NCI-H460 (cell line): ENCODE measurements around the gene ARMC12. TPM values are rescaled to one million over a fixed set of nuclear protein-coding genes. Genes with fewer than 3 reads are reported as not detected.
A peak's percentile ranks its signal among the peaks of the same experiment; 100 is the strongest.
"Not testable (repeated sequence)": the region's sequence is repeated elsewhere in the genome, so short reads cannot be mapped to it uniquely, and the experiment has no call there.

Experiments
- DNase-seq: peaks from one replicate; pipeline ENCODE4 v3.0.0-alpha.2; 2016; ENCODE audit warnings: low read depth; ENCODE audit errors: extremely low read depth
- total RNA-seq: library from RNA; depleted of rRNA; stranded (reverse); fragments of >200 nt; shearing (Covaris generic); gene quantifications from 2 replicates; pipeline ENCODE4 v1.2.3, GENCODE V29; 2014

ARMC12 gene
- total RNA-seq, 1 experiment from 2014 or later: 0.50 TPM

DNA sequence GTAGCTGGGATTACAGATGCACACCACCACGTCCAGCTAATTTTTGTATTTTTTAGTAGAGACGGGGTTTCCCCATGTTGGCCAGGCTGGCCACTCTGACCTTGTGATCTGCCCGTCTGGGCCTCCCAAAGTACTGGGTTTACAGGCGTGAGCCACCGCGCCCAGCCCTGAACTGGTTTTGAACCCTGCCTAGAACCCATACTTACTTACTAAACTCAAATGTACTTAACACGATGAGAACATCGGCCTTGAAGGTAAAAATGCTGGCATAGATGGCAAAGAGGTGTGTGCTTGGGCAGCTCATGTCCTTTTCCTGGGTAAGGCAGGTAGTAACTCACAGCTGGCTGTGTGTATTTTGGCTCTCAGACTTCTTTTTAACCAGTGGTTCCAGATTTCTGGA, 3.2 kb upstream of the ARMC12 start:
- DNase-seq: no peak

GRCh38 chr6:35734319-35734718, 2.5 kb upstream of the ARMC12 start:
- DNase-seq: not testable (repeated sequence)

GRCh38 chr6:35735452-35735851, 1.4 kb upstream of the ARMC12 start:
- no peak for DNase-seq

DNA sequence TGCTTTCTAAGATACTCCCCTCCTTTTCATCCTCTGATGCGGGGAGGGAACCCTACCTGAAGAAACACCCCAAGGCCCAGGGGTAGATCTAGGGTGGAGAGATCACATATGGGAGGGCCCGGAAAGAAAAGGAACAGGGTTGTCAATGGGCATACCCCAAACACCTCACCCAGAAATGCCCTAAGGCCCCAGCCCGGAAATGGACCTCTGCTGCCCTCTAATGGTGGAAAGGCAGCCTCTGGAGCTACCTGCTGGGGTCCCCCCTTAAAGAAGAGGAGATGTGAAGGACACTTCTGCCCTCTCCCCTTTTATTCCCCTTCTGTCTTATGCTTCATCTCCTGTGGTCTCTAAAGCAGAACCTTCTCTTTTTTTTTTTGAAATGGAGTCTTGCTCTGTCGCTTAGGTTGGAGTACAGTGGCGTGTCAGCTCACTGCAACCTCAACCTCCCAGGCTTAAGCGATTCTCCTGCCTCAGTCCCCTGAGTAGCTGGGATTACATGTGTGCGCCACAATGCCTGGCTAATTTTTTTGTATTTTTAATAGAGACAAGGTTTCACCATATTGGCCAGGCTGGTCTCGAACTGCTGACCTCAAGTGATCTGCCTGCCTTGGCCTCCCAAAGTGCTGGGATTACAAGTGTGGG, 458 bp upstream of the ARMC12 start:
- DNase-seq: peak; percentile 43

- peak; percentile 65 for DNase-seq
Measured at GRCh38 chr6:35737413-35738211, 780 bp downstream of the ARMC12 start.

DNA sequence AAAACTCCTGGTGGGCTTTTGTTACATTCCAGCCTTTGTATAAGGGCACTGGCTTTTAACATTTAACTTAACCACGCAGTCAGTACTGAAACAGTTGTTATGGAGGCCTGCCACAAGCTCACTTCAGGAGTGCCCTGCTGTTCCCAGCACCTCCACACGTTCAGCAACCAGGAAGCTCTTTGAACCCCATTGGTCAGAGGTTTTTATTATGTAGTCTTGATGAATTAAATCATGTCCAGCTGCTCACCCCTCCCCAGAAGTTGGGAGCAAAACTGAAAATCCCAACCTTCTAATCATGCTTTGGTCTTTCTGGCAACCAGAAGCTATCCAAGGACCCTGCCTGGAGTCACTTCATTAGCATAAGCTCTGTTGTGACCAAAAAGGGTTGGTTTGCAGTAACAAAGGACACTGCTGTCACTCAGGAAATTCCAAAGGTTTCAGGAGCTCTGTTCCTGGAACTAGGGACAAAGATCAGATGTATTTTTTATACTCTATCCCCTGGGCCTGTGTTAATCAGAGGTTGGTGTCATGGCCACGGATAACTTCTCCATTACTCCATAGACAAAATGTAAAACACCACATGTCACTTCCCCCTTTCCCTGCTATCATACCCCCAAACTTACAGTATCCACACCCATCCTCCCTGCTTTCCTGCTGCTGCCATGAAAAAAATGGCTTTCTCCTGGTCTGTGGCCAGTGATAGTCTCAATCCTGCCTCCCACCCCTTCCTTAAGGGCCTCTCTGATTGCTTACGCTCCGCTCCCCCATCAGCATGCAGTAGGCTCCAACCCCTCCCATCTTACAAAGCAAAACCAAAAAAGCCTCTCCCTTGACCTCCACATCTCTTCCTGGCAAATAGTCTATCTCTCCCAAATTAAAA, 3.1 kb downstream of the ARMC12 start:
- no peak for DNase-seq

GRCh38 chr6:35742842-35743241, 6.0 kb downstream of the ARMC12 start:
- DNase-seq: no peak

DNA sequence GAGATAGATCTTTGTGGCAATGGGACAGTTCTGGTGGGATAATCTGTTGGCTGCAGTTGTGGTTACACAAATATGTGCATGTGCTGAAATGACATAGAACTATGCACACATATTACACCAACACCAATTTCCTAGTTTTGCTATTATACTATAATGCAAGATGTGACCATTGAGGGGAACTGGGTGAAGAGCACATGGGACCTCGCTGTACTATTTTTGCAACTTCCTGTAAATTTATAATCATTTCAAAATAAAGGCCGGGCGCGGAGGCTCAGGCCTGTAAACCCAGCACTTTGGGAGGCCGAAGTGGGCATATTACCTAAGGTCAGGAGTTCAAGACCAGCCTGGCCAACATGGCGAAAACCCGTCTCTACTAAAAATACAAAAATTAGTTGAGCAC, 8.7 kb downstream of the ARMC12 start:
- DNase-seq: no peak

DNA sequence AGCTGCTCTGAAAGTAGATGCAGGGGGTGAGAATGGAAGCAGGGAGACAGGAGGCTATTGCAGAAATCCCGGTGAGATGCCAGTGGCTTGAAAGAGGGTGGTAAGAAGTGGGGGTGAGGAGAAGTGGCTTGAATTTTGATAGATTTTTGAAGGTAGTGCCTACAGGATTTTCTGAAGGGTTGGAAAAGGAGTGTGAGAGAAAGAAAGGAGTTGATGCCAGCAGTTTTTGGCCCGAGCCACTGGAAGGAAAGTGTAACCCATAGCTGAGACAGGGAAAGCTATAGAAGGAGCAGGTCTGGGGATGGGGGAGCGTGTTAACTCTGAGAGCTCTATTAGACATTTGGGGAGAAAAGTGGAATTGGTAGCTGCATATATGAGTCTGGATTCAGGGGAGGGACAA, 9.7 kb downstream of the ARMC12 start:
- DNase-seq: no peak

- no peak for DNase-seq
Measured at GRCh38 chr6:35747877-35748276, 11.0 kb downstream of the ARMC12 start.

DNA sequence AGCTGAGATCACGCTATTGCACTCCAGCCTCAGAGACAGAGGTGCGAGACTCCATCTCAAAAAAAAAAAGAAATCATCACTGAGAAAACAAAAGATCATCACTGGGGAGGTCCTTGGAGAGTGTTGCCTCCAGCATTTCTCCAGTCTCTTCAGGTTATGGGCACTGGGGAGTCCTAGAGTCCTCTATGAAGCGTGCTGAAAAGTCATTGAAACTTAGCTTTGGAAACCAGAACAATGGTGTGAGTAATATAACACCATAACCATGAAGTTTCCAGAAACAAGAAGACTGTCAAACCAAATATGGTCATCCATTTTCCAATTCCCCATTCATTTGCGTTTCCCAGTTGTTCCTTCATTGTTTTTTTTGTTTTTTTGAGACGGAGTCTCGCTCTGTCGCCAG, 13.7 kb downstream of the ARMC12 start:
- DNase-seq: no peak

DNA sequence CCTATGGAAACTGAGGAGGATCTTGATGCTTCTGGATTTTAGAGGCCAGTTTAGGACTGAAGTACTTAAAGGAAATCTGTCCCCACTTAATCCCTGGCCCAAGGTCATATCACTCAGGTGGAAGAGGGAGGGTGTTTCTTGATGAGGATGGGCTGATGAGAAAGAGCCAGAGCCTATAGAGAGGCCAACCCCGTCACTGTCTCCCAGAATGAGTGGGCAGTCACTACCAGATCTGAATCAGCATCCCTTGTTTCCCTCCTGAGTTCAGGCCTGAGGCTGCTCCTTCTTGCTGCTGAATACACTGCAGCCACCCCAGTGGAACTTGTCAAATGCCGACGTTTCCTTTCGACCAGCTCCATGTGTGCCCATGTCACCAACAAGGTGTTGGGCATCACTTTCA, 14.8 kb downstream of the ARMC12 start:
- DNase-seq: no peak

DNA sequence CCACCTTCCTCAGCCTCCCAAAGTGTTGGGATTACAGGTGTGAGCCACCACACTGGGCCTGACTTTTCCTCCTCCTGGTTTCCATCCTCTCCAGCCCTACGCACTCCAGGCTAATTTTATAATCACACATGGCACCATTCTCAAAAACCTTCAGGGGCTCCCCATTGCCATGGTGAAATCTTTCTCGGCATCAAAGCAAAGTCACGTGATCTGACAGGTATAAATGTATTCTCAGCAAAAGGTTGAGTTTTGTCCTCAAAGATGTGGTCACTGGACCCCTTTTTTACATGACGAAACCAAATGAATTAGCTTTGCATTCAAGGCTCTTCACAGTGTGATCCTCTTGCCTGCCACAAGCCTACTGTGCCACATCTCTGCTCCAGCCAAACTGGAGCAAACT, 15.5 kb downstream of the ARMC12 start:
- DNase-seq: no peak

GRCh38 chr6:35754452-35755277, 17.8 kb downstream of the ARMC12 start:
- no peak for DNase-seq

DNA sequence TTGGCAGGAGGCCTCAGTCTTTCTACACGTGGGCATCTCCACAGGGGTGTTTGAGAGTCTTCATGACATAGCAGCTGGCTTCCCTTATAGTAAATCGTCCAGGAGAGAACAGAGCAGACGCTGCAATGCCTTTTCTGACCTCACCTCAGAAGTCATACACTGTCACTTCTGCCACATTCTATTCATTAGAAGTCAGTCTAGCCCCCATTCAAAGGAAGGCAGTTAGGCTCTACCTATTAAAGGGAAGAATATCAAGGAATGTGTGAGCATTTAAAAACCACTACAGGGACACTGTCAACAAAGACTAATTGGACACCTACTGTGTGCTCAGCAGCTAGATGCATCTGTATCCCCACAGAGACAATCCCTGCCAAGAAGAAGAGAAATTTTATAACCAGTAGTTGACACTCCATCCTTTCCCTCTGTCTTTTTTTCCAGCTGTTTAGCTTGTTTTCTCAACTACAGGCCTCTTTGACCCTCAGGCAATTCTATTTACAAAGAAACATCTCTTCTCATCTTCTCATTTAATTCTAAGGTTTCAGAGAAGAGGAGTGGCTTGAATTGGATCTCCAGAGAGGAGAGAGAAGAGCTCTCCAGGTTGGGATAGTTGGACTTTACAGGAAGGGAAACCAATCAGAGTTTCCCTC, 18.6 kb downstream of the ARMC12 start:
- DNase-seq: no peak

DNA sequence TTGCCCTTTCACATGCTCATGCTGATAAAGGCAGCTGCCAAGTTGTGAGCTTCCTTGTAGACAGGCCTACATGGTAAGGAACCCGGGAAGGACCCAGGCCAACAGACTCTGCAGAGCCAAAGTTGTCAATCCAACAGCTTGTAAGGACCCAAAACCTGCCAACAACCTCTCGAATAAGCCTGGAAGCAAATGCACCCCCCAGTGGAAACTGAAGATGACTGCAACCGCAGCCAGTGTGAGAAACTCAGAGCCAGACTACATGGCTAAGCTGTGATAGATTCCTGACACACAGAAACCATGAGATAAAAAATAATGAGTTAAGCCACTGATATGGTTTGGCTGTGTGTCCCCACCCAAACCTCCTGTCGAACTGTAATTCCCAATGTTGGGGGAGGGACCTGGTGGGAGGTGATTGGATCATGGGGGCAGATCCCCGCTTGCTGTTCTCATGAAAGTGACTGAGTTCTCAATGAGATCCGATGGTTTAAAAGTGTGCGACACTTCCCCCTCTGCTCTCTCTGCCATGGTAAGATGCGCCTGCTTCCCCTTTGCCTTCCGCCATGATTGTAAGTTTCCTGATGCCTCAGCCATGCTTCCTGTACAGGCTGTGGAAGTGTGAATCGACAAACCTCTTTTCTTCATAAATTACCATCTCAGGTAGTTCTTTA, 20.8 kb downstream of the ARMC12 start:
- DNase-seq: peak; percentile 26

DNA sequence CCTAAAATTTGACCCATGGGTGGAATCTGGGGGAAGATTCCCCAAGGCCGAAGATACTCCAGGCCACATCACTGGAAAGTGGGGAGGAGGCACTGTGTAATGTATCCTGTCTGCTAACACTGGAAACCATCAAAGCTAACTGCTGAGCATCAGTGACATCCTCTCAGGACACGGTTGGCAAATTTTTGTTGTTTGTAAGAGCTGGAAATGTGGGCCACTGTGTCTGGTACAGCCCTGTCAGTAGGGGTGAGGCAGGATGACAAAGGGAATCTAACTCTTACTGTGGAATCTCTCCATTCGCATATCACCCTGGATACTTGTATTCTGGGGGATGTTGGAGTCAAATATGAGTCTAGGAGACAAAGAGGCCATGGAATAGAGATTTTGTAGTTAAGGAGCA, 22.6 kb downstream of the ARMC12 start:
- DNase-seq: no peak

DNA sequence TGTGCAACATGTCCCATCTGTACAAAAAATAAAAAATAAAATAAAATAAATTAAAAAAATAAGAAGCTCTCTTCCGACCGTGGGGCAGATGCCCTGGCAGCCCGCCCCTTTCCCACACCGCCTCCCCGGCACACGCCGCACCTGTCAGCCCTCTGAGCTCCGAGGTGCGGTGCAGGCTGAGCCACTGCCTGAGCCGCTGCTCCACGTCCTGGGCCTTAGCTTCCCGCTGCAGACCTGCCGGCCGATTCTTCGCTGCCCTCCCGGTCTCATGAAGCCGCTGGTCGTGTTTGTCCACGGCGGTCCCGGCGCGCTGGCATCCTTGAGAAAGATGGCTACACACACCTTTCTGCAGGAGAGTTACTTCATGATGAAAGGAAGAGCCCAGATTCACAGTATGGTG, 28.9 kb downstream of the ARMC12 start:
- no peak for DNase-seq

DNA sequence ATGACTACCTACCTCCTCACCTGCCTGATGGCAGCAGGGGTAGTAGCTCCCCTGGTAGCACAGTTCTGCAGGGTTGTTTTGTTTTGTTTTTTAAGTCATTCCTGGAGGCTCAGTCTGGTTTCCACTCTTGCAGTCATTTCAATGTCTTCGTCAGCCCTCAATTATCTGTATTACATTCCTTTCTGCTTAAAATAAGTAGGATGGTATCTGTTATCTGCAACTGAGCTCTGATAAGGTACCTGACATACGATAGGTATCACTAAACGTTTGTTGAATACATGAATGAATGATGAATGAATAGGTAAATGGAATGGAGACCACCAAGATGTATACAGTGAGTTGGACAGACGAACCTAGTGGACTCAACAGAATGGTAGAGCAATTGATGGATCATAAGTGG, 32.4 kb downstream of the ARMC12 start:
- no peak for DNase-seq

GRCh38 chr6:35771343-35771627, 34.5 kb downstream of the ARMC12 start:
- DNase-seq: no peak
